GM12878 (cell line): ENCODE results near the gene TNXB. TPM values are rescaled to one million over a fixed set of nuclear protein-coding genes. Genes with fewer than 3 reads are reported as not detected.

Source experiments
- ATAC-seq: fragments of 200-7000 bp; cut with Tn5 transposase; 3 replicates; pipeline ENCODE4 v1.9.1; 2020; ENCODE audit warnings: mild to moderate bottlenecking, moderate library complexity
- BruUV-seq: library from RNA; stranded (reverse); fragments of 400-500 nt; replicated peaks from 2 replicates; lab custom pipeline; 2021; lab: Mats Ljungman, UMichigan
- CTCF ChIA-PET: fragments of 300-600 bp; sonication (Branson Sonifier 250); formaldehyde crosslinking; extraction: SDS; loops from one replicate; lab custom pipeline; 2021; ENCODE audit warnings: inconsistent platforms; lab: Yijun Ruan, JAX
- POLR2A ChIA-PET: fragments of 350-600 bp; formaldehyde crosslinking; extraction: SDS; loops from one replicate; lab custom pipeline; 2021; ENCODE audit warnings: inconsistent platforms; lab: Charles Lee
- RAD21 ChIA-PET: fragments of 300-600 bp; sonication (Branson Sonifier 250); formaldehyde crosslinking; loops from one replicate; lab custom pipeline; 2023; ENCODE audit warnings: antibody characterized with exemption; ENCODE audit not compliant: unreplicated experiment; lab: Charles Lee
- SMC1A ChIA-PET: fragments of 300-600 bp; sonication (Branson Sonifier 250); formaldehyde crosslinking; loops from one replicate; lab custom pipeline; 2023; ENCODE audit not compliant: unreplicated experiment, uncharacterized antibody; lab: Charles Lee
- DNase-seq: peaks from one replicate; pipeline ENCODE4 v3.0.0-alpha.2; 2011; ENCODE audit warnings: low read depth, low spot score
- FAIRE-seq: peaks from 3 replicates; lab custom pipeline; 2011; peaks lifted over from hg19 to GRCh38; lab: Jason Lieb, UNC
- H2AFZ ChIP-seq: 2 replicates; pipeline ENCODE4 v1.6.0; 2011; ENCODE audit warnings: low read depth, low read length, control low read depth; ENCODE audit not compliant: control insufficient read depth
- H3K27ac ChIP-seq: 2 replicates; pipeline ENCODE4 v1.5.1; 2011; ENCODE audit warnings: control low read depth; ENCODE audit not compliant: control insufficient read depth, insufficient read depth
- H3K27me3 ChIP-seq, 2 experiments: replicated peaks in 1 of 2; 2 replicates each; pipeline versions ENCODE4 v1.6.0 to v1.6.1; 2011; ENCODE audit warnings: low read length in 1 of 2; ENCODE audit not compliant: control insufficient read depth in 2 of 2, insufficient read depth in 2 of 2
- H3K36me3 ChIP-seq, 2 experiments: 2 replicates each; pipeline ENCODE4 v1.5.1; 2011; ENCODE audit warnings: low read length in 1 of 2; ENCODE audit not compliant: control insufficient read depth in 2 of 2, insufficient read depth in 2 of 2
- H3K4me1 ChIP-seq: 2 replicates; pipeline ENCODE4 v1.6.1; 2011; ENCODE audit warnings: mild to moderate bottlenecking, low read length, moderate library complexity, mixed read lengths; ENCODE audit not compliant: control insufficient read depth, insufficient read depth
- H3K4me2 ChIP-seq: 2 replicates; pipeline ENCODE4 v1.6.0; 2011; ENCODE audit warnings: control low read depth; ENCODE audit not compliant: control insufficient read depth, insufficient read depth
- H3K4me3 ChIP-seq: fragments of 200-600 bp; sonication (generic); 2 replicates; pipeline ENCODE4 v1.5.1; 2016
- H3K79me2 ChIP-seq: 2 replicates; pipeline ENCODE4 v1.6.0; 2011; ENCODE audit warnings: low read length; ENCODE audit not compliant: control insufficient read depth, insufficient read depth
- H3K9ac ChIP-seq: 2 replicates; pipeline ENCODE4 v1.8.0; 2011; ENCODE audit warnings: low read length, control low read depth, mixed read lengths; ENCODE audit not compliant: control insufficient read depth, insufficient read depth
- H3K9me3 ChIP-seq: replicated peaks from 3 replicates; pipeline ENCODE4 v1.5.1; 2011; ENCODE audit warnings: mild to moderate bottlenecking, low read length; ENCODE audit not compliant: control insufficient read depth, insufficient read depth
- H4K20me1 ChIP-seq: 2 replicates; pipeline ENCODE4 v1.6.0; 2011; ENCODE audit not compliant: control insufficient read depth, insufficient read depth
- CBX3 ChIP-seq: fragments of 200-600 bp; sonication (generic); IDR thresholded peaks from 2 replicates; pipeline ENCODE4 v1.6.1; 2016; ENCODE audit warnings: low read depth, borderline replicate concordance
- EGR1 ChIP-seq, 2 experiments: IDR thresholded peaks; 1 replicate in 1 of 2; 2 replicates in 1 of 2; pipeline ENCODE4 v1.6.1; 2011 to 2012; ENCODE audit warnings: low read depth in 2 of 2, low read length in 2 of 2, borderline replicate concordance in 1 of 2, mild to moderate bottlenecking in 1 of 2, moderate library complexity in 1 of 2
- IRF3 ChIP-seq: fragments of 450-650 bp; IDR thresholded peaks from 2 replicates; pipeline ENCODE4 v1.6.1; 2014; ENCODE audit warnings: mild to moderate bottlenecking
- NFXL1 ChIP-seq: fragments of 450-650 bp; IDR thresholded peaks from 2 replicates; pipeline ENCODE4 v1.6.1; 2017; ENCODE audit warnings: antibody characterized with exemption, mild to moderate bottlenecking, borderline replicate concordance
- POLR2A ChIP-seq: IDR thresholded peaks from 2 replicates; pipeline ENCODE4 v1.6.1; 2011; ENCODE audit warnings: low read depth, mild to moderate bottlenecking, low read length
- POLR2AphosphoS2 ChIP-seq: IDR thresholded peaks from 2 replicates; pipeline ENCODE4 v1.6.1; 2011; ENCODE audit warnings: low read depth, mild to moderate bottlenecking, low read length, improper control_type of control experiment, moderate library complexity
- RFX5 ChIP-seq: IDR thresholded peaks from 2 replicates; pipeline ENCODE4 v1.6.1; 2011; ENCODE audit warnings: low read depth, low read length, improper control_type of control experiment
- RUNX3 ChIP-seq: IDR thresholded peaks from 2 replicates; pipeline ENCODE4 v1.6.1; 2012; ENCODE audit warnings: low read length, inconsistent platforms
- SIX5 ChIP-seq: IDR thresholded peaks from 2 replicates; pipeline ENCODE4 v1.6.1; 2011; ENCODE audit warnings: mild to moderate bottlenecking, low read depth, low read length, moderate library complexity; ENCODE audit not compliant: severe bottlenecking
- SMAD5 ChIP-seq: IDR thresholded peaks from 2 replicates; pipeline ENCODE4 v1.6.1; 2016; ENCODE audit warnings: antibody characterized with exemption, low read depth
- ZNF207 ChIP-seq: fragments of 450-650 bp; IDR thresholded peaks from 2 replicates; pipeline ENCODE4 v1.6.1; 2014; ENCODE audit warnings: antibody characterized with exemption, mild to moderate bottlenecking, borderline replicate concordance
- WGBS: methylation state at CpG from one replicate; pipeline ENCODE4 v1.1.6; 2016; ENCODE audit warnings: low lambda C conversion rate; ENCODE audit not compliant: insufficient replicate concordance, insufficient coverage; ENCODE audit errors: missing lambda C conversion rate; 5-methylcytosine and 5-hydroxymethylcytosine counted together
- in situ Hi-C: fragments of 300-500 bp; cut with MboI; formaldehyde crosslinking; loops from 9 replicates; pipeline ENCODE4 v1.14.3; 2018; ENCODE audit warnings: mixed read lengths
- intact Hi-C: fragments of 100-400 bp; cut with micrococcal nuclease; formaldehyde crosslinking; loops from one replicate; pipeline ENCODE4 v1.14.2; 2022; ENCODE audit not compliant: unreplicated experiment
- polyA plus RNA-seq, 11 experiments: library from polyadenylated mRNA; depleted of rRNA in 4 of 11; unstranded in 6 of 11; stranded (reverse) in 5 of 11; fragments of >200 nt; fragmentation: Nextera tagmentation in 4 of 11; fragmentation: Illumina TruSeq in 1 of 11; extraction: Ambion mirVana in 4 of 11; extraction: Trizol in 1 of 11; gene quantifications; 1 replicate in 1 of 11; 2 replicates in 10 of 11; pipeline versions ENCODE4 v1.2.1 to v1.2.3, GENCODE V29; 2011 to 2016; ENCODE audit warnings: inconsistent platforms in 2 of 11, missing spikeins in 2 of 11, low read depth in 1 of 11
- total RNA-seq, 4 experiments: library from RNA; depleted of rRNA in 3 of 4; stranded (reverse); fragments of >200 nt in 3 of 4; fragmentation: Illumina TruSeq in 1 of 4; extraction: Trizol in 1 of 4; gene quantifications; 2 replicates each; pipeline versions ENCODE4 v1.2.1 to v1.2.3, GENCODE V29; 2013 to 2021

TNXB gene
- total and polyA plus RNA-seq, 10 of the 15 experiments (the other 5 are each of a cell fraction or from before 2014, with no cell fraction given): 0.03 to 2.5 (median 0.68) TPM; not detected in 2

GRCh38 chr6:32075781-32076180 is 33.4 kb downstream of the TNXB start:
- ChIA-PET RAD21 (no interaction called here), CTCF (interaction anchor here (0.6 kb wide), 1 partner anchor 1988 kb away, joined by 3 read pairs; no protein-coding TSS in a partner anchor), POLR2A (interaction anchor here (0.6 kb wide), 1 partner anchor 59 kb away, joined by 5 read pairs; no protein-coding TSS in a partner anchor)
- FAIRE-seq: no peak
- no peaks in the 10 kb centered on the region for H3K9me3 ChIP-seq
- H3K36me3 ChIP-seq: no peaks in the 10 kb centered on the region
- no peaks in the 10 kb centered on the region for H4K20me1 ChIP-seq
- no peak overlapping the region for H2AFZ ChIP-seq
- H3K4me1 ChIP-seq: no peaks in the 10 kb centered on the region
- no peak overlapping the region for H3K9ac ChIP-seq
- no peaks in the 10 kb centered on the region for H3K79me2 ChIP-seq
- DNase-seq: no peak
- no peak overlapping the region for H3K4me3 ChIP-seq
- intact Hi-C loops: no loop called here
- H3K27me3 ChIP-seq: peaks cover 0 to 4% of the 10 kb centered on the region in 2 experiments; a peak in 3 of 4 replicates
- no TSS peak for BruUV-seq
- no peak for ATAC-seq
- no peak overlapping the region for H3K27ac ChIP-seq
- in situ Hi-C loops: no loop called here
- TF ChIP-seq SMAD5 (no peak), POLR2A (no peak), CBX3 (no peak), RFX5 (no peak), IRF3 (no peak), POLR2AphosphoS2 (no peak), RUNX3 (no peak), SIX5 (no peak), ZNF207 (no peak), NFXL1 (no peak), EGR1 (IDR thresholded peaks at IDR 0.05; ENCODE audit: borderline replicate concordance in 1 of 2, low read depth in 2 of 2, low read length in 2 of 2) (no peak)
- TF ChIP-seq, all 136 proteins: peak for 0
- H3K4me2 ChIP-seq: no peak overlapping the region
- WGBS: 36% methylated on average over 3 of the region's 3 CpGs
- SMC1A ChIA-PET: no interaction called here
